T-cell (primary cell): ENCODE data around the gene ARHGAP28. TPM values are rescaled to one million over a fixed set of nuclear protein-coding genes. Genes with fewer than 3 reads are reported as not detected.
"Not testable (repeated sequence)": the region's sequence is repeated elsewhere in the genome, so short reads cannot be mapped to it uniquely, and the experiment has no call there.

ENCODE experiments used
- ATAC-seq, 4 experiments: fragments of 200-7000 bp in 3 of 4; fragments of 150-1000 bp in 1 of 4; cut with Tn5 transposase; replicated peaks in 1 of 4; 1 replicate in 3 of 4; 2 replicates in 1 of 4; pipeline ENCODE4 v1.10.0; 2021; ENCODE audit warnings: moderate library complexity in 3 of 4, mild to moderate bottlenecking in 2 of 4, moderate number of reproducible peaks in 1 of 4
- CTCF ChIA-PET, 2 donors: fragments of 300-600 bp; sonication (Branson Sonifier 250); formaldehyde crosslinking; loops; one replicate each; lab custom pipeline; 2022; ENCODE audit warnings: antibody characterized with exemption in 2 of 2; lab: Charles Lee
- POLR2A ChIA-PET, 2 donors: fragments of 300-600 bp; sonication (Branson Sonifier 250); formaldehyde crosslinking; loops; one replicate each; lab custom pipeline; 2022; ENCODE audit warnings: antibody characterized with exemption in 2 of 2; lab: Charles Lee
- DNase-seq, 35 experiments: peaks; one replicate each; pipeline versions ENCODE4 v3.0.0 to v3.0.0-alpha.2; 2013 to 2023
- H3K27ac ChIP-seq: one replicate; pipeline ENCODE4 v1.5.1; 2013; ENCODE audit warnings: low read length
- H3K27me3 ChIP-seq, 2 experiments: replicated peaks in 1 of 2; 1 replicate in 1 of 2; 2 replicates in 1 of 2; pipeline versions ENCODE4 v1.6.1 to v1.7.0; 2013; ENCODE audit warnings: low read length in 1 of 2, mixed read lengths in 1 of 2; ENCODE audit not compliant: control insufficient read depth in 2 of 2, insufficient read depth in 2 of 2; ENCODE audit errors: extremely low read depth in 1 of 2
- H3K36me3 ChIP-seq, 2 donors: 1 replicate in 1 of 2; 2 replicates in 1 of 2; pipeline versions ENCODE4 v1.6.1 to v1.7.0; 2013; ENCODE audit warnings: low read length in 1 of 2; ENCODE audit not compliant: control insufficient read depth in 2 of 2, insufficient read depth in 1 of 2; ENCODE audit errors: extremely low read depth in 1 of 2
- H3K4me1 ChIP-seq, 2 experiments: 1 replicate in 1 of 2; 2 replicates in 1 of 2; pipeline versions ENCODE4 v1.6.1 to v1.7.0; 2013; ENCODE audit warnings: low read length in 2 of 2, mixed read lengths in 1 of 2; ENCODE audit not compliant: insufficient read depth in 2 of 2, control insufficient read depth in 1 of 2; ENCODE audit errors: extremely low read depth in 1 of 2
- H3K4me3 ChIP-seq, 2 donors: 1 replicate in 1 of 2; 2 replicates in 1 of 2; pipeline versions ENCODE4 v1.5.1 to v1.7.0; 2013; ENCODE audit warnings: mild to moderate bottlenecking in 2 of 2, low read length in 1 of 2, moderate library complexity in 1 of 2; ENCODE audit not compliant: control insufficient read depth in 1 of 2; ENCODE audit errors: extremely low read depth in 1 of 2
- H3K9me3 ChIP-seq: 2 replicates; pipeline ENCODE4 v1.7.0; 2013
- H3K27ac Mint-ChIP-seq, 2 donors: one replicate each; pipeline ENCODE4 v1.8.0; 2020 to 2021; ENCODE audit warnings: mild to moderate bottlenecking in 2 of 2, mixed read lengths in 2 of 2
- H3K27me3 Mint-ChIP-seq, 2 donors: one replicate each; pipeline ENCODE4 v1.8.0; 2021 to 2022; ENCODE audit warnings: mixed read lengths in 2 of 2
- H3K36me3 Mint-ChIP-seq: one replicate; pipeline ENCODE4 v1.8.0; 2021; ENCODE audit warnings: mixed read lengths
- H3K4me1 Mint-ChIP-seq, 3 donors: one replicate each; pipeline ENCODE4 v1.8.0; 2020 to 2022; ENCODE audit warnings: mixed read lengths in 3 of 3, mild to moderate bottlenecking in 1 of 3
- H3K4me3 Mint-ChIP-seq, 3 donors: one replicate each; pipeline ENCODE4 v1.8.0; 2020 to 2022; ENCODE audit warnings: mild to moderate bottlenecking in 3 of 3, mixed read lengths in 3 of 3, moderate library complexity in 3 of 3
- H3K9me3 Mint-ChIP-seq, 3 donors: one replicate each; pipeline ENCODE4 v1.8.0; 2020 to 2022; ENCODE audit warnings: mixed read lengths in 3 of 3
- WGBS: methylation state at CpG from one replicate; pipeline ENCODE4 v1.1.5; 2013; ENCODE audit warnings: missing lambda C conversion rate; ENCODE audit not compliant: insufficient coverage; 5-methylcytosine and 5-hydroxymethylcytosine counted together
- total RNA-seq, 35 experiments: library from RNA in 6 of 35; stranded (reverse) in 6 of 35; fragments of 120-200 nt in 1 of 35; gene quantifications; one replicate each; pipeline versions ENCODE4 v1.2.1 to v1.2.4 and lab custom pipeline; 2013 to 2026

The ARHGAP28 gene
- total RNA-seq, 5 donors from 2014 or later (not counting 1 experiment from before 2014, with no cell fraction given), result 0.29 TPM; not detected in 4

DNA sequence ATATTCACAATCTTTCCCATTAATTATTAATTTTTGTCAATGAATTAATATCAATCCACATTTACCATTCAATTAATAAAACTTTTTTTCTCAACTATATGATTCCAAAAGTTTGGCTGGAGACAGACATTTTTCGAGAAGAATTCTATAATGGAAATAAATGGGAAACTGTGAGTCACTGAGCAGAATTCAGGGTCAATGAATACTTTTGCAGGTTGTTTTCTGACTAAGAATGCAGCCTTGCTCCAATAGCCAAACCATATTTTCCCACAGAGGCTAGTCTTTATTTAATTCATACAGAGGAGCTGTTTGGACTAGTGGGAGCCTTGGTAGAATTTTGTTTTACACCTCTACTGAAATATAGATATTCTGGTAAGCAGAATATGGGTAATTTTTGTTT is 82.3 kb downstream of the ARHGAP28 start:
- no peaks in the 10 kb centered on the region for H3K27me3 Mint-ChIP-seq
- no CpG with 5 or more reads among the region's 1 CpG for WGBS
- CTCF ChIA-PET, result no interaction called here

DNA sequence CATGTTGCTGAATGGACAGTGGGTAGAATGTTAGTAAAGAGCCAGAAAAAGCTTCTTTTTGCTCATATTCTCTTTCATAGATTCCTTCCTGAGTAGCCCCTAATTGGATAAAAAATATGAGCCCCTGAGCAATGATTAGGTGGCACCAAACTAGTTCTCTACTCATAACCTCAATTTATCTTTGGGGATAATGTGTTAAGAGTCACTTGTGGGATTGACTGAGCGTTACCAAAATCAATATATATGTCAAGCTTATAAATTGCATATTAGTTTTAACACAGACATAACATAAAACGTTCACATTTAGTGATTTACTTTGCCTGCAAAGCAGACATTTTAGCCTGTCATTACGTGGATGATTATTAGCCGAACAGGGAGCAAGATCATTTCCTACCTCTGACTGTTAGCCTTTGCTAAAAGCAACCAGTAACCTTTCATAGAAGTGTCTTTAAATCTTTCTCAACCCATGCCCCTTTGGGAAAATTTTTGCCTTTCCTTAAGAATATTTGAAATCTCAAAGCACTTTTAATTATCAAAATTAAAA is 85.4 kb downstream of the ARHGAP28 start:
- WGBS, result 84% methylated on average over 3 of the region's 4 CpGs
- no peaks in the 10 kb centered on the region for H3K4me1 Mint-ChIP-seq
- ChIA-PET POLR2A (no interaction called here), CTCF (no interaction called here)
- no peaks in the 10 kb centered on the region for H3K9me3 ChIP-seq
- no peak overlapping the region for H3K4me3 ChIP-seq
- H3K27ac ChIP-seq, result no peak overlapping the region
- no peaks in the 10 kb centered on the region for H3K36me3 ChIP-seq
- ATAC-seq, result no peak
- no peaks in the 10 kb centered on the region for H3K27me3 ChIP-seq
- no peaks in the 10 kb centered on the region for H3K27me3 Mint-ChIP-seq
- no peak overlapping the region for H3K4me3 Mint-ChIP-seq
- DNase-seq, result no peak
- H3K27ac Mint-ChIP-seq, result no peak overlapping the region
- peaks cover 4 to 11% (median 8%) of the 10 kb centered on the region in 3 donors for H3K9me3 Mint-ChIP-seq
- no peaks in the 10 kb centered on the region for H3K36me3 Mint-ChIP-seq
- no peaks in the 10 kb centered on the region for H3K4me1 ChIP-seq

More for the DNA sequence above, 82.3 kb downstream of the ARHGAP28 start:
- no peaks in the 10 kb centered on the region for H3K4me1 Mint-ChIP-seq
- no peak for DNase-seq
- H3K9me3 Mint-ChIP-seq, result peaks cover 4 to 17% (median 8%) of the 10 kb centered on the region in 3 donors
- H3K36me3 Mint-ChIP-seq, result no peaks in the 10 kb centered on the region
- Histone ChIP-seq H3K4me3 (no peak overlapping the region), H3K4me1 (no peaks in the 10 kb centered on the region), H3K27me3 (no peaks in the 10 kb centered on the region), H3K9me3 (no peaks in the 10 kb centered on the region), H3K27ac (no peak overlapping the region), H3K36me3 (no peaks in the 10 kb centered on the region)
- ATAC-seq, result no peak
- no peak overlapping the region for H3K27ac Mint-ChIP-seq
- POLR2A ChIA-PET, result no interaction called here
- no peak overlapping the region for H3K4me3 Mint-ChIP-seq

DNA sequence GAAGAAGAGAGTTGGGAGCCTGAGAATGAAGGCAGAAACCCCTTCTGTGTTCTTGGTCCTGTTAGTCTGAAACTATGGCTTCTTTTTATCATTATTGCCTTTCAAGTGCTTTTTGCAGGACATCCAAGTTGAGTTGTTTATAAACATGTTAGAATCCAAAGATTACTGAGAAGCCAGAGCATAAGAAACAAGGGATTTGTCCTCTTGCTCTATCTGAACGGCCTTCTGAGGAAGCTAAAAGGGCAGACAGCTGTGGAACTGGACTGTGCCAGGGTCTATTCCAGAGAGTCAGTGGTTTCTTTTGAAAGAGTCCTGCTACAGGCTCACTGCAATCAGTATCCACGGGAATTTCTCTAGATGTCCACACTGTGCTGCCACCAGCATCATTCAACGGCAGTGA is 86.6 kb downstream of the ARHGAP28 start:
- ChIA-PET POLR2A (interaction anchor here in 1 of 2 donors (0.6 kb wide), 1 partner anchor 974 kb away, joined by 3 read pairs; no protein-coding TSS in a partner anchor), CTCF (no interaction called here)
- peaks cover 2 to 7% (median 3%) of the 10 kb centered on the region in 3 donors for H3K9me3 Mint-ChIP-seq
- H3K4me1 Mint-ChIP-seq, result no peaks in the 10 kb centered on the region
- H3K4me3 Mint-ChIP-seq, result no peak overlapping the region
- ATAC-seq (no peak), DNase-seq (no peak)
- H3K27ac ChIP-seq, result no peak overlapping the region
- H3K4me3 ChIP-seq, result no peak overlapping the region
- H3K4me1 ChIP-seq, result no peaks in the 10 kb centered on the region
- H3K27me3 ChIP-seq, result no peaks in the 10 kb centered on the region
- H3K36me3 Mint-ChIP-seq, result no peaks in the 10 kb centered on the region
- no peaks in the 10 kb centered on the region for H3K9me3 ChIP-seq
- no peaks in the 10 kb centered on the region for H3K36me3 ChIP-seq
- no peaks in the 10 kb centered on the region for H3K27me3 Mint-ChIP-seq
- H3K27ac Mint-ChIP-seq, result no peak overlapping the region
- WGBS, result 38% methylated on average over 1 of the region's 3 CpGs

DNA sequence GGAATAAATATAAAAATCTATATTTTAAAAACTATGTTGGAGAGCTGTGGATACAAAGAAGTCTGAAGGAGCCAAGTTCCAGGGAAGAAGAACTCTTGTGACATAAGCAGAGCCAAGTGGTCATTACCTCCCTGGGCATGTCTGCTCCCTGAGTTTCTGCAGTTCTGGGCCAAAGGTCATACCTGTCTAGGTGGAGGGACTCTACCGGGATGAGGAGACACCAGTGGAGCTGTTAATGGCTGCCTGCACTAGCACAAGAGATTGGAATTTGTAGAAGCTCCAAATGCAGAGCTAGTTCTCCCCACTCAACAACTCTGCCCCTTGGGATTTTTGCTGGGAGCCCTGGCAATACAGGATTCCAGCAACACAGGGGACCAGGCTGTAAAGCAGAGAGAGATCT is 89.8 kb downstream of the ARHGAP28 start:
- Histone ChIP-seq H3K27me3 (no peaks in the 10 kb centered on the region), H3K27ac (no peak overlapping the region), H3K36me3 (no peaks in the 10 kb centered on the region), H3K4me1 (no peaks in the 10 kb centered on the region), H3K4me3 (no peak overlapping the region), H3K9me3 (no peaks in the 10 kb centered on the region)
- no peak overlapping the region for H3K4me3 Mint-ChIP-seq
- H3K36me3 Mint-ChIP-seq, result no peaks in the 10 kb centered on the region
- ATAC-seq, result no peak
- peaks cover 3 to 9% (median 3%) of the 10 kb centered on the region in 3 donors for H3K9me3 Mint-ChIP-seq
- no peaks in the 10 kb centered on the region for H3K27me3 Mint-ChIP-seq
- CTCF ChIA-PET, result no interaction called here
- no peak overlapping the region for H3K27ac Mint-ChIP-seq
- H3K4me1 Mint-ChIP-seq, result no peaks in the 10 kb centered on the region
- WGBS, result no CpG with 5 or more reads among the region's 1 CpG
- DNase-seq, result no peak
- POLR2A ChIA-PET, result no interaction called here

DNA sequence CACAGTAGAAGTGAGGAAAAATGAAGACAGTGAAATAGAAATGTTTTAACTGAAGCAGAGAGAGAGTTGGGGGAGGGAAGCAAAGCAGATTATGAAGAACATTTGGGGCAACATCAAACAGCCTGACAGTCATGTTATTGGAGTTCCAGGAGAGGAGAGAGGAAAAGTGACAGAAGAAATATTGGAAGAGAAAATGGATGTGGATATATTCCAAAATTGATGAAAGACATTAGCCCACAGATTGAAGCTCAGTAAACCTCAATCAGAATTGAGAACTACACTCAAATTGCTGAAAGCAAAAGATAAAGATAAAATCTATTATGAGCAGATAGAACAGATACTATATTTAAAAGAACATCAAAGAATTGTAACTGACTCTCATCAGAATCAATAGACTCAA is 90.8 kb downstream of the ARHGAP28 start:
- no peak overlapping the region for H3K27ac Mint-ChIP-seq
- POLR2A ChIA-PET, result no interaction called here

DNA sequence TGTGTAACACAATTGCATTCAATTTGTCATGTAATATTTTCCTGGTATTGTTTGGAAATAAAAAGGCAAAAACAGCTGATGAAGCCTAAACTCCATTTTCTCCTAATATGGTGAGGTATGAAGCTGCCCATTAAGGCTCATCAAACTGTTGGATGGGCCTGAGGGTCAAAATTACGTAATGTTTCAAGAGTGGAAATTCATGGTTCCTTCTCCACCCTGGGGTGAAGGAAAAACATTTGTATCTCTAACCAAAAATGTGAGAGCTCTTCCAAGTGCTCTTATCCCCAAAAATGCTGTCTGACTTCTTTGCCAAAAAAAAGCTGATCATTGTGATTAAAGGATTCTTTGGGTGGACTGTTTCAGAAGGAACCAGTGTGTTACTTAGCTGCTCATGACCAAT is 91.8 kb downstream of the ARHGAP28 start:
- ChIA-PET POLR2A (no interaction called here), CTCF (no interaction called here)
- no CpG with 5 or more reads among the region's 1 CpG for WGBS
- no peaks in the 10 kb centered on the region for H3K36me3 Mint-ChIP-seq
- Histone ChIP-seq H3K36me3 (no peaks in the 10 kb centered on the region), H3K27ac (no peak overlapping the region), H3K4me1 (no peaks in the 10 kb centered on the region), H3K27me3 (no peaks in the 10 kb centered on the region), H3K9me3 (no peaks in the 10 kb centered on the region), H3K4me3 (no peak overlapping the region)
- no peaks in the 10 kb centered on the region for H3K4me1 Mint-ChIP-seq
- H3K9me3 Mint-ChIP-seq, result peaks cover 2 to 6% (median 3%) of the 10 kb centered on the region in 3 donors
- H3K4me3 Mint-ChIP-seq, result no peak overlapping the region
- DNase-seq, result no peak
- no peak overlapping the region for H3K27ac Mint-ChIP-seq
- no peaks in the 10 kb centered on the region for H3K27me3 Mint-ChIP-seq
- no peak for ATAC-seq

More for the DNA sequence above, 90.8 kb downstream of the ARHGAP28 start:
- Histone ChIP-seq H3K36me3 (no peaks in the 10 kb centered on the region), H3K4me3 (no peak overlapping the region), H3K9me3 (no peaks in the 10 kb centered on the region), H3K4me1 (no peaks in the 10 kb centered on the region), H3K27me3 (no peaks in the 10 kb centered on the region), H3K27ac (no peak overlapping the region)
- Mint-ChIP-seq H3K27me3 (no peaks in the 10 kb centered on the region), H3K4me1 (no peaks in the 10 kb centered on the region), H3K4me3 (no peak overlapping the region), H3K36me3 (no peaks in the 10 kb centered on the region), H3K9me3 (peaks cover 2 to 7% (median 3%) of the 10 kb centered on the region in 3 donors)
- CTCF ChIA-PET, result no interaction called here
- ATAC-seq (no peak), DNase-seq (no peak)

DNA sequence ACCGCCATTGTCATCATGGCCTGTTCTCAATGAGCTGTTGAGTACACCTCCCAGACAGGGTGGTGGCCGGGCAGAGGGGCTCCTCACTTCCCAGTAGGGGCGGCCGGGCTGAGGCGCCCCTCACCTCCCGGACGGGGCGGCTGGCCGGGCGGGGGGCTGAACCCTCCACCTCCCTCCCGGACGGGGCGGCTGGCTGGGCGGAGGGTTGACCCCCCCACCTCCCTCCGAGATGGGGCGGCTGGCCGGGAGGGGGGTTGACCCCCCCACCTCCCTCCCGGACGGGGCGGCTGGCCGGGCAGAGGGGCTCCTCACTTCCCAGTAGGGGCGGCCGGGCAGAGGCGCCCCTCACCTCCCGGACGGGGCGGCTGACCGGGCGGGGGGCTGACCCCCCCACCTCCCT is 97.6 kb downstream of the ARHGAP28 start:
- H3K36me3 ChIP-seq, H3K4me1 Mint-ChIP-seq, CTCF ChIA-PET, H3K9me3 Mint-ChIP-seq, H3K4me3 ChIP-seq, H3K4me1 ChIP-seq, H3K27ac Mint-ChIP-seq, H3K27me3 Mint-ChIP-seq, DNase-seq, ATAC-seq, POLR2A ChIA-PET, H3K27me3 ChIP-seq, H3K4me3 Mint-ChIP-seq, H3K27ac ChIP-seq, H3K36me3 Mint-ChIP-seq, H3K9me3 ChIP-seq: not testable (repeated sequence)
- WGBS, result no CpG with 5 or more reads among the region's 29 CpGs
